Ramos (cell line): ENCODE results near the gene TMEM94.

Experiments used
- in situ Hi-C: fragments of 300-500 bp; cut with MboI; formaldehyde crosslinking; loops from one replicate; pipeline ENCODE4 v1.14.3; 2022; ENCODE audit warnings: low sequenced_read_pairs; ENCODE audit not compliant: unreplicated experiment

Gene TMEM94

DNA sequence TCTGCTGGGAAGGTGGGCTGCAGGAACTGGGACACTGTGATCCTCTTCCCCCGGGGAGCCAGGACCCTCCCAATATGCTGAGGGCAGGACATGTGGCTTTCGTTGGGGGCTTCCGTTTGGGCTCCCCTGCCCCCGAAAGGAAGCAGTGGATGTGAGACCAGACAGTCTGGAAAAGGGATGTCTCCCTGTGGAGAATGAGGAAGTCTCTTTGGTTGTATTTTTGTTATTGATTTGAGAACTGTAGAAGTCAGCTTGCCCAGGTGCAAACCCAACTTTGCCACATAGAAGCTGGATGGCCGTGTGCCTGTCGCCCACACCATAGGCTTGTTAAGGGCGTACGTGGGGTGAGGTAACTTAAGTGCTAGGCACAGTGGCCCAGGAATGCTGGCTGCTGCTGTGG lies 87.8 kb downstream of the TMEM94 start:
- in situ Hi-C loops, result no loop called here

DNA sequence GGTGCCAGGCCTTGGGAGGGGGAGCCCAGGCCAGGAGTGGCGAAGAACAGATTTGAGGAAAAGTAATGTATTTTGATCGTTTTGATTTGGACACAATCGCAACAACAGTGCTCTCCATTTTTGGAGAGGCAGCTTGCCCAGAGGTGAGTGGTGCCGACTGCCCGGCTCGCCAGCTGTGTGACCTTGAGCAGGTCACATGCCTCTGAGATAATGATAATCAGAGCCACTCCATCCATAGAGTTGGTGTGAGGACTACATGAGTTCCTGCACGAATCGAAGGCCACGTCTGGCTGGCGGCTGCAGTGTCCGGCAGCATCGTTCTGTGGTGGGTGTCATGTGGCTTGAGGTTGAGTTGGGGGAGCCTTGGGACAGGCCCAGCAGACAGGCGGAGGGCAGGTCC lies 89.7 kb downstream of the TMEM94 start:
- in situ Hi-C loops, result no loop called here

DNA sequence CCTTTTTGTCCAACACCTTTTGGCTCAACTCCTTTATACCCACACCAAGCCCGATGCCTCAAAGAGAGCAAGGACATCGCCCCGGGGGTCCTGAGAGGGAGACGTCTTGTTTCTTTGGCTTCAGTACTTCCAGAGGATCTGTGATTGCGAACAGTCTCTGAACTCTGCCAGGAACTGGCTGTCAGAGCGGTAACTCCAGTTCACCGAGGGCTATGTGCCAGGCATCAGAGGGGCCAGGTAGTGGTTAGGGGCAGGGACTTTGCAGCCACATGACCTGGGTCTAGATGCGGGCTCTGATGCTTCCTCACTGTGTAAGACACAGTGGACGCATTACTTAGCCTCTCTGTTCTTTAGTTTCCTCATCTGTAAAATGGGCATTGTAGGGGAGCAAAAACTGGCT lies 90.7 kb downstream of the TMEM94 start:
- in situ Hi-C loops, result no loop called here

DNA sequence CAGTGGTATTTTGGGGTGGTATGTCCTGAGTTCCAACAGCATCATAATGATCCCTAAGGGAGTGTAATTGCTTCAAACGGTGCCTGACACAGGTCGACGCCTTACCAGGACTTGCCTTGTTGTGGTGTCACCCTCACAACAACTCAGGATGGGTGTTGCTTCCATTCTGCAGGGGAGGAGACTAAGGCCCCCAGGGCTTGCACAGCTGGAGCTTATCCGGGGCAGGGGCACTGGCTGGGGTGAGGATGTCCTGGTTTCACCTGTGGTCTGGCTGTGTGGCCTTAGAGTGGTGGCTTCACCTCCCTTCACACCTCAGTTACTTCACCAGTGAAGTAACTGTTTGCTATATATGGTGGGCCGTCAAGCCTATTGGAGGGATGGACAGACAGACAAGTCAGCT lies 92.4 kb downstream of the TMEM94 start:
- in situ Hi-C loops, result no loop called here
